GM21528 (cell line): ENCODE results near the gene ITGA11.

Experiments
- ATAC-seq: cut with Tn5 transposase; IDR thresholded peaks from one replicate; pipeline ENCODE4 v1.9.1; 2021; ENCODE audit warnings: mild to moderate bottlenecking, moderate library complexity; ENCODE audit not compliant: unreplicated experiment, low FRiP score

The ITGA11 gene

GRCh38 chr15:68252925-68253534 is 178.9 kb downstream of the ITGA11 start:
- ATAC-seq: no peak

- no peak for ATAC-seq
Measured at GRCh38 chr15:68249058-68249713, 182.8 kb downstream of the ITGA11 start.
